Caco-2 (cell line): ENCODE data around the gene PTGIR. TPM values are rescaled to one million over a fixed set of nuclear protein-coding genes. Genes with fewer than 3 reads are reported as not detected.

Source experiments
- BruUV-seq: library from RNA; stranded (reverse); fragments of 400-500 nt; replicated peaks from 2 replicates; lab custom pipeline; 2021; lab: Mats Ljungman, UMichigan
- CTCF ChIA-PET: fragments of 300-600 bp; sonication (Branson Sonifier 250); formaldehyde crosslinking; loops from one replicate; lab custom pipeline; 2022; ENCODE audit warnings: antibody characterized with exemption; lab: Charles Lee
- POLR2A ChIA-PET: fragments of 300-600 bp; sonication (Branson Sonifier 250); formaldehyde crosslinking; loops from one replicate; lab custom pipeline; 2022; ENCODE audit warnings: antibody characterized with exemption; lab: Charles Lee
- DNase-seq, 2 experiments: peaks; one replicate each; pipeline versions ENCODE4 v3.0.0 to v3.0.0-alpha.2; 2020 to 2022
- H3K27me3 ChIP-seq: replicated peaks from 2 replicates; pipeline ENCODE4 v1.6.0; 2011; ENCODE audit warnings: low read length; ENCODE audit not compliant: control insufficient read depth, insufficient read depth
- H3K36me3 ChIP-seq: 2 replicates; pipeline ENCODE4 v1.5.1; 2011; ENCODE audit warnings: low read length; ENCODE audit not compliant: control insufficient read depth, insufficient read depth
- H3K4me1 ChIP-seq: fragments of 250-450 bp; sonication (Bioruptor Pico); 2 replicates; pipeline ENCODE4 v1.5.1; 2020; ENCODE audit warnings: mild to moderate bottlenecking
- H3K4me3 ChIP-seq: 2 replicates; pipeline ENCODE4 v1.5.1; 2011; ENCODE audit warnings: low read depth, mild to moderate bottlenecking, control low read depth, low read length
- H3K9me3 ChIP-seq: fragments of 250-450 bp; sonication (Bioruptor Pico); 2 replicates; pipeline ENCODE4 v1.5.1; 2020; ENCODE audit warnings: mild to moderate bottlenecking, moderate library complexity
- H3K27ac Mint-ChIP-seq: one replicate; pipeline ENCODE4 v1.8.0; 2022; ENCODE audit warnings: mixed read lengths; ENCODE audit not compliant: unreplicated experiment
- H3K27me3 Mint-ChIP-seq: one replicate; pipeline ENCODE4 v1.8.0; 2022; ENCODE audit warnings: mixed read lengths; ENCODE audit not compliant: insufficient read depth, unreplicated experiment
- H3K36me3 Mint-ChIP-seq: one replicate; pipeline ENCODE4 v1.8.0; 2022; ENCODE audit warnings: mild to moderate bottlenecking, mixed read lengths; ENCODE audit not compliant: insufficient read depth, unreplicated experiment
- H3K4me1 Mint-ChIP-seq: one replicate; pipeline ENCODE4 v1.8.0; 2022; ENCODE audit warnings: low read depth, mixed read lengths; ENCODE audit not compliant: unreplicated experiment
- H3K4me3 Mint-ChIP-seq: one replicate; pipeline ENCODE4 v1.8.0; 2022; ENCODE audit warnings: mild to moderate bottlenecking, moderate library complexity, mixed read lengths; ENCODE audit not compliant: unreplicated experiment
- H3K9me3 Mint-ChIP-seq: one replicate; pipeline ENCODE4 v1.8.0; 2022; ENCODE audit warnings: mixed read lengths; ENCODE audit not compliant: unreplicated experiment
- CTCF ChIP-seq, 2 experiments: fragments of 200-600 bp in 1 of 2; IDR thresholded peaks; 1 replicate in 1 of 2; 2 replicates in 1 of 2; pipeline versions ENCODE4 v1.5.1 to v1.8.0; 2011 to 2022; ENCODE audit warnings: antibody characterized with exemption in 1 of 2, control low read depth in 1 of 2, inconsistent platforms in 1 of 2, low read depth in 1 of 2, low read length in 1 of 2, mild to moderate bottlenecking in 1 of 2, moderate library complexity in 1 of 2; ENCODE audit not compliant: insufficient read depth in 1 of 2, severe bottlenecking in 1 of 2, unreplicated experiment in 1 of 2
- intact Hi-C: fragments of 100-400 bp; cut with micrococcal nuclease; formaldehyde crosslinking; loops from one replicate; pipeline ENCODE4 v1.10.0; 2022; ENCODE audit not compliant: unreplicated experiment
- total RNA-seq: library from RNA; stranded (reverse); gene quantifications from 2 replicates; pipeline ENCODE4 v1.2.3, GENCODE V29; 2022

PTGIR gene
- total RNA-seq, 1 experiment from 2014 or later: not detected

- Mint-ChIP-seq H3K4me3 (no peak overlapping the region), H3K36me3 (peaks cover 5% of the 10 kb centered on the region), H3K9me3 (no peaks in the 10 kb centered on the region), H3K27me3 (no peaks in the 10 kb centered on the region), H3K27ac (no peak overlapping the region), H3K4me1 (no peaks in the 10 kb centered on the region)
- Histone ChIP-seq H3K36me3 (no peaks in the 10 kb centered on the region), H3K4me3 (no peak overlapping the region), H3K9me3 (no peaks in the 10 kb centered on the region), H3K27me3 (no peaks in the 10 kb centered on the region), H3K4me1 (no peaks in the 10 kb centered on the region)
- intact Hi-C loops: no loop called here
- POLR2A ChIA-PET: no interaction called here
- CTCF ChIA-PET: no interaction called here
- DNase-seq: no peak
- TF ChIP-seq CTCF (IDR thresholded peaks at IDR 0.05; ENCODE audit: insufficient read depth in 1 of 2, low read depth in 1 of 2, low read length in 1 of 2, severe bottlenecking in 1 of 2, unreplicated experiment in 1 of 2): no peak
- BruUV-seq: no TSS peak
These were observed 24.4 kb upstream of the PTGIR start for GRCh38 chr19:46648961-46649960.

DNA sequence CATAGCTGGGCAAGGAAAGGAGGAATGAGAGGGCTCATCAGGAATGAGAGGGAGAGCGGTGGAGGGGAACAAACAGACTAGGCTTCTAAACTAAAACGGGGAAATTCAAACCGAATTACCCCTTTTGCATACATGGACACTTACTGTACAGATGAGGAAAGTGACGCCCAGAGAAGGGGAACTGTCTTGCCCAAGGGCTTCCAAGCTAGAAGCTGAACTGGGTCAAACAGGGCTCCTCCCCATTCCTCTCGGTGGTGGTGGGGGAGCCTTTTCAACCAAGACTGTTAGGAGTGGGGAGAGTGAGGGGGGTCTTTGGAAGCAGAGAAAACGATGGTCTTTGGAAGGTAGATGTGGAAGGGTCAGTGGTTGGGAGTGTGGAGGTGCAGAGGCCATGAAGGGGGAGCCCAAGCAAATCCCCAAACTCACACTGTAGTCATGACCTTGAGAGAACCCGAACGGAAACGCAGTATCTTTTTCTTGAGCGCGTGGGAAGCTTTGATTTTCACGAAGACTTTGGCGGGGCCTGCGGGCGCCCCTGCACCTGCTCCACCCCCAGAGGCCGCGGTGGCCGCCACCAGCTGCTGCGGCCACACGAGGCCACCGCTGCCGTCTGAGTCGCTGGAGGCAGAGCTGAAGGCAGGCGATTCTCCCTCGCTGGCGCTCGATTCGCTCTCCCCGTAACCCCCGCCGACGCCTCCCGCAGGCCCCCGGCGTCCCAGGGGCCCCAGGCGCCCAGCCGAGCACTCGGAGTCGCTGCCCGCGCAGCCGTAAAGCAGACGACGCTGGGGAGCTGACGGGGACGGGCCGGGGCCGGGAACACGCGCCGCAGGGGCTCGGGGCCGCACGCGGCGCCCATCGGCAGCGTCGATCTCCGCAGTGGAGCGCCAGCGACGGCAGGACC, 23.4 kb upstream of the PTGIR start:
- no peaks in the 10 kb centered on the region for H3K4me1 ChIP-seq
- no peak for TF ChIP-seq CTCF (IDR thresholded peaks at IDR 0.05; ENCODE audit: insufficient read depth in 1 of 2, low read depth in 1 of 2, low read length in 1 of 2, severe bottlenecking in 1 of 2, unreplicated experiment in 1 of 2)
- H3K4me1 Mint-ChIP-seq: no peaks in the 10 kb centered on the region
- no peaks in the 10 kb centered on the region for H3K27me3 Mint-ChIP-seq
- no peak overlapping the region for H3K4me3 Mint-ChIP-seq
- no peaks in the 10 kb centered on the region for H3K9me3 ChIP-seq
- no peak overlapping the region for H3K4me3 ChIP-seq
- H3K36me3 ChIP-seq: no peaks in the 10 kb centered on the region
- DNase-seq: no peak
- ChIA-PET POLR2A (no interaction called here), CTCF (interaction anchor here (0.9 kb wide), 1 partner anchor 26 kb away, joined by 3 read pairs; no protein-coding TSS in a partner anchor)
- no peaks in the 10 kb centered on the region for H3K36me3 Mint-ChIP-seq
- no peaks in the 10 kb centered on the region for H3K27me3 ChIP-seq
- no peak overlapping the region for H3K27ac Mint-ChIP-seq
- intact Hi-C loops: no loop called here
- BruUV-seq: no TSS peak
- no peaks in the 10 kb centered on the region for H3K9me3 Mint-ChIP-seq

- POLR2A ChIA-PET: no interaction called here
- H3K4me1 Mint-ChIP-seq: no peaks in the 10 kb centered on the region
- TF ChIP-seq CTCF (IDR thresholded peaks at IDR 0.05; ENCODE audit: insufficient read depth in 1 of 2, low read depth in 1 of 2, low read length in 1 of 2, severe bottlenecking in 1 of 2, unreplicated experiment in 1 of 2): no peak
- Histone ChIP-seq H3K27me3 (no peaks in the 10 kb centered on the region), H3K9me3 (no peaks in the 10 kb centered on the region), H3K36me3 (no peaks in the 10 kb centered on the region), H3K4me3 (no peak overlapping the region), H3K4me1 (no peaks in the 10 kb centered on the region)
- peaks cover 4% of the 10 kb centered on the region for H3K27me3 Mint-ChIP-seq
- no peak overlapping the region for H3K4me3 Mint-ChIP-seq
- H3K27ac Mint-ChIP-seq: no peak overlapping the region
- intact Hi-C loops: no loop called here
- H3K36me3 Mint-ChIP-seq: no peaks in the 10 kb centered on the region
- no peak for DNase-seq
- CTCF ChIA-PET: no interaction called here
- BruUV-seq: no TSS peak
- no peaks in the 10 kb centered on the region for H3K9me3 Mint-ChIP-seq
These were observed 21.5 kb upstream of the PTGIR start for GRCh38 chr19:46646402-46646801.
